BE2C (cell line): ENCODE results near the gene PIP5K1C.

Source experiments
- DNase-seq: peaks from one replicate; pipeline ENCODE4 v3.0.0-alpha.2; 2020
- H3K27me3 ChIP-seq: fragments of 250-450 bp; sonication (Bioruptor Pico); 2 replicates; pipeline ENCODE4 v1.5.1; 2020; ENCODE audit warnings: mild to moderate bottlenecking
- H3K36me3 ChIP-seq: fragments of 250-450 bp; sonication (Bioruptor Pico); 2 replicates; pipeline ENCODE4 v1.5.1; 2020; ENCODE audit warnings: mild to moderate bottlenecking
- H3K4me1 ChIP-seq: fragments of 250-450 bp; sonication (Bioruptor Pico); 2 replicates; pipeline ENCODE4 v1.5.1; 2020
- H3K4me3 ChIP-seq: 2 replicates; pipeline ENCODE4 v1.5.1; 2011; ENCODE audit warnings: low read depth, low read length
- H3K9me3 ChIP-seq: fragments of 250-450 bp; sonication (Bioruptor Pico); 2 replicates; pipeline ENCODE4 v1.5.1; 2020
- TF ChIP-seq, protein P1 (sequence below): IDR thresholded peaks from 2 replicates; pipeline ENCODE4 v1.5.1; 2012; ENCODE audit warnings: mild to moderate bottlenecking, low read depth, low read length

Gene PIP5K1C

DNA sequence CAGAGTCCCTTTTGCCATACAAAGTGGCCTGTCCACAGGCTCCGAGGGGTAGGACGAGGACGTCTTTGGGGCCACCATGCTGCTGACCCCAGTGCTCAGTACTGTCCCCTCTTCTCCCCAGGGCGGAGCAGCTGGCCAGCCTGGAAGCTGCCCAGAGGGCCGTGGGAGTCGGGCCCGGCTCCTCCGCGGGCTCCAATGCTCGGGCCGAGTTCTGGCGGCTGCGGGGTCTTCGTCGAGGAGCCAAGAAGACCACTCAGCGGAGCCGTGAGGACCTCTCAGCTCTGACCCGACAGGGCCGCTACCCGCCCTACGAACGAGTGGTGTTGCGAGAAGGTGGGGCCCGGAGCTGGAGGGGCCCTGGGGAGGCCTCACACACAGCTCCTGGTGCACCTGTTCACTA, 40.2 kb upstream of the PIP5K1C start:
- no peak overlapping the region for H3K4me3 ChIP-seq
- no peaks in the 10 kb centered on the region; the same call in 1 of the 2 replicates for H3K9me3 ChIP-seq
- no peak for DNase-seq
- TF ChIP-seq, protein P1, sequence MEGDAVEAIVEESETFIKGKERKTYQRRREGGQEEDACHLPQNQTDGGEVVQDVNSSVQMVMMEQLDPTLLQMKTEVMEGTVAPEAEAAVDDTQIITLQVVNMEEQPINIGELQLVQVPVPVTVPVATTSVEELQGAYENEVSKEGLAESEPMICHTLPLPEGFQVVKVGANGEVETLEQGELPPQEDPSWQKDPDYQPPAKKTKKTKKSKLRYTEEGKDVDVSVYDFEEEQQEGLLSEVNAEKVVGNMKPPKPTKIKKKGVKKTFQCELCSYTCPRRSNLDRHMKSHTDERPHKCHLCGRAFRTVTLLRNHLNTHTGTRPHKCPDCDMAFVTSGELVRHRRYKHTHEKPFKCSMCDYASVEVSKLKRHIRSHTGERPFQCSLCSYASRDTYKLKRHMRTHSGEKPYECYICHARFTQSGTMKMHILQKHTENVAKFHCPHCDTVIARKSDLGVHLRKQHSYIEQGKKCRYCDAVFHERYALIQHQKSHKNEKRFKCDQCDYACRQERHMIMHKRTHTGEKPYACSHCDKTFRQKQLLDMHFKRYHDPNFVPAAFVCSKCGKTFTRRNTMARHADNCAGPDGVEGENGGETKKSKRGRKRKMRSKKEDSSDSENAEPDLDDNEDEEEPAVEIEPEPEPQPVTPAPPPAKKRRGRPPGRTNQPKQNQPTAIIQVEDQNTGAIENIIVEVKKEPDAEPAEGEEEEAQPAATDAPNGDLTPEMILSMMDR, result no peak
- no peaks in the 10 kb centered on the region for H3K4me1 ChIP-seq
- H3K27me3 ChIP-seq, result peaks cover 12% of the 10 kb centered on the region
- H3K36me3 ChIP-seq, result no peaks in the 10 kb centered on the region

- TF ChIP-seq, protein P1, result no peak
- Histone ChIP-seq H3K27me3 (peaks cover 29% of the 10 kb centered on the region), H3K36me3 (no peaks in the 10 kb centered on the region), H3K9me3 (no peaks in the 10 kb centered on the region; the same call in 1 of the 2 replicates), H3K4me1 (no peaks in the 10 kb centered on the region), H3K4me3 (no peak overlapping the region)
- DNase-seq, result no peak
These were observed 38.4 kb upstream of the PIP5K1C start for GRCh38 chr19:3738477-3739220.

- Histone ChIP-seq H3K4me3 (no peak overlapping the region), H3K9me3 (no peaks in the 10 kb centered on the region; the same call in 1 of the 2 replicates), H3K27me3 (peaks cover 34% of the 10 kb centered on the region), H3K4me1 (no peaks in the 10 kb centered on the region), H3K36me3 (no peaks in the 10 kb centered on the region)
- DNase-seq, result no peak
- TF ChIP-seq, protein P1, result no peak
These were observed 37.4 kb upstream of the PIP5K1C start for GRCh38 chr19:3737487-3738205.

DNA sequence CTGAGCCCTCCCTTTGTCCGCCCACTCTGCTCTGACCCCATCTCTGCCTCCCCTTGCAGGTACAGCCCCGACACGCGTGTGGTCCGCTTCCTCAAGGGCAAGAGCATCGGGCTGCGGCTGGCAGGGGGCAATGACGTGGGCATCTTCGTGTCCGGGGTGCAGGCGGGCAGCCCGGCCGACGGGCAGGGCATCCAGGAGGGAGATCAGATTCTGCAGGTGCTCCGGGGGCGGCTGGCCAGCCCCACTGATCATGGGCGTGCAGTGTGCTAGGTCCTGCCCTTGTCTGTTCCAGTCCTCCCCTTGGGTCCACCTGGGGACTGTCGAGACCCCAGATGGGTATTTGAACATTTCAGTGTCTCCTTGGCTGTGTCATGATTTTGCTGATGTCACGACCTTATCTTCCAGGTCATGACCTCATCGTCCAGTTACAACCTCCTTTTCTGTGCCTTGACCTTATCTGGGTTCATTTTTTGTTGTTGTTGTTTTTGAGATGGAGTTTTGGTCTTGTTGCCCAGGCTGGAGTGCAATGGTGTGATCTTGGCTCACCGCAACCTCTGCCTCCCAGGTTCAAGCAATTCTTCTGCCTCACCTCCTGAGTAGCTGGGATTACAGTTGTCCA, 35.9 kb upstream of the PIP5K1C start:
- H3K4me1 ChIP-seq, result no peaks in the 10 kb centered on the region
- no peak overlapping the region for H3K4me3 ChIP-seq
- TF ChIP-seq, protein P1, result no peak
- DNase-seq, result no peak
- H3K36me3 ChIP-seq, result no peaks in the 10 kb centered on the region
- peaks cover 34% of the 10 kb centered on the region for H3K27me3 ChIP-seq
- H3K9me3 ChIP-seq, result no peaks in the 10 kb centered on the region; the same call in 1 of the 2 replicates

DNA sequence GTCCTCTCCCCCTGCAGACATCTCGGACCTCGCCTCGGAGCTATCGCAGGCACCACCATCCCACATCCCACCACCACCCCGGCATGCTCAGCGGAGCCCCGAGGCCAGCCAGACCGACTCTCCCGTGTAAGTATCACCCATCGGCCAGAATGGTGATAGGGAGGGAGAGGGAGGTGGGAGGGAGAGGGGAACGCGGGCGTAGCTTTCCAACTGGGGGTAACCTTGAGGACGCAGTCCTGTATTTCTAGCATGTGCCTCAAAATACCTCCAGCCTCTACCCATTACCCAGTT, 34.0 kb upstream of the PIP5K1C start:
- peaks cover 34% of the 10 kb centered on the region for H3K27me3 ChIP-seq
- H3K9me3 ChIP-seq, result no peaks in the 10 kb centered on the region; the same call in 1 of the 2 replicates
- no peaks in the 10 kb centered on the region for H3K4me1 ChIP-seq
- DNase-seq, result no peak
- no peaks in the 10 kb centered on the region for H3K36me3 ChIP-seq
- no peak overlapping the region for H3K4me3 ChIP-seq
- TF ChIP-seq, protein P1, result no peak
